Parathyroid adenoma (tissue), 2 donors: ENCODE results near the gene ANO10.
"Not testable (repeated sequence)": the region's sequence is repeated elsewhere in the genome, so short reads cannot be mapped to it uniquely, and the experiment has no call there.

Experiments
- H2AFZ ChIP-seq: fragments of 300-600 bp; sonication (generic); one replicate; pipeline ENCODE4 v1.7.0; 2017; ENCODE audit warnings: antibody characterized with exemption, mild to moderate bottlenecking
- H3K27ac ChIP-seq: fragments of 300-600 bp; sonication (generic); one replicate; pipeline ENCODE4 v1.7.0; 2017
- H3K27me3 ChIP-seq: fragments of 300-600 bp; sonication (generic); one replicate; pipeline ENCODE4 v1.7.0; 2017; ENCODE audit warnings: low read length; ENCODE audit not compliant: control insufficient read depth, insufficient read depth
- H3K36me3 ChIP-seq: fragments of 300-600 bp; sonication (generic); one replicate; pipeline ENCODE4 v1.7.0; 2017; ENCODE audit warnings: low read length; ENCODE audit not compliant: control insufficient read depth, insufficient read depth
- H3K4me1 ChIP-seq: fragments of 300-600 bp; sonication (generic); one replicate; pipeline ENCODE4 v1.7.0; 2017; ENCODE audit warnings: control low read depth
- H3K4me2 ChIP-seq: fragments of 300-600 bp; sonication (generic); one replicate; pipeline ENCODE4 v1.7.0; 2017; ENCODE audit warnings: low read length
- H3K4me3 ChIP-seq: fragments of 300-600 bp; sonication (generic); one replicate; pipeline ENCODE4 v1.7.0; 2017; ENCODE audit warnings: low read depth, low read length
- H3K79me2 ChIP-seq: fragments of 300-600 bp; sonication (generic); one replicate; pipeline ENCODE4 v1.7.0; 2017; ENCODE audit warnings: control low read depth
- H3K9ac ChIP-seq: fragments of 300-600 bp; sonication (generic); one replicate; pipeline ENCODE4 v1.7.0; 2017; ENCODE audit warnings: mild to moderate bottlenecking
- H3K9me3 ChIP-seq: fragments of 300-600 bp; sonication (generic); one replicate; pipeline ENCODE4 v1.7.0; 2017; ENCODE audit warnings: low read length; ENCODE audit not compliant: control insufficient read depth
- TF ChIP-seq, protein P1 (sequence below): fragments of 300-600 bp; sonication (generic); IDR thresholded peaks from one replicate; pipeline ENCODE4 v1.7.0; 2017; ENCODE audit warnings: antibody characterized with exemption, mild to moderate bottlenecking
- donor health status: primary hyperparathyroidism.

The ANO10 gene

DNA sequence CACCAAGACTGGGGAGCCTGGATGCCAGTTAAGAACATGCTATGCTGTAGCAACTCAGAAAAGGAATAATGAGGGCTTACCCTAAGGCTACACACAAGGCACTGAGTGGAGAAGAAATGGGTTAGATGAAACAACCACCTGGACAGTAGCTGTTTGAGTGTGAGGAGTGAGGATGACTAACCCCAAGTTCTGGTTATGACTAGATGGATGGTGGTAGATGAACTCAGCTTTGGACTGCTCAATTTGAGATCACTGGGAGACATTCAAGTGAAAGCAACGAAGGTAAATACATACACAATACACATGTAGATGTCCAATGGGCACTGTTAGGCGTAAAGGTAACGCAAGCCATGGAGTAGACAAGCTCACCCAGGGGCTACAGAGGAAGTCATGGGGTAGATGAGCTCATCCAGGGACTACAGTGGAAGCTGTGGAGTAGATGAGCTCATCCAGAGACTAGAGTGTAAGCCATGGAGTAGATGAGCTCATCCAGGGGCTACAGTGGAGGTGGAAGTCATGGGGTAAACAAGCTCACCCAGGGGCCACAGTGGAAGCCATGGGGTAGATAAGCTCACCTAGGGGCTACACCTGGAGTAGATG, 98.3 kb downstream of the ANO10 start:
- Histone ChIP-seq H3K4me3 (no peak overlapping the region), H3K27ac (no peak overlapping the region), H3K9ac (no peak overlapping the region), H3K4me2 (no peak overlapping the region), H3K9me3 (no peaks in the 10 kb centered on the region), H3K36me3 (no peaks in the 10 kb centered on the region), H3K4me1 (no peaks in the 10 kb centered on the region), H3K27me3 (no peaks in the 10 kb centered on the region), H2AFZ (no peak overlapping the region), H3K79me2 (no peaks in the 10 kb centered on the region)
- TF ChIP-seq, protein P1, sequence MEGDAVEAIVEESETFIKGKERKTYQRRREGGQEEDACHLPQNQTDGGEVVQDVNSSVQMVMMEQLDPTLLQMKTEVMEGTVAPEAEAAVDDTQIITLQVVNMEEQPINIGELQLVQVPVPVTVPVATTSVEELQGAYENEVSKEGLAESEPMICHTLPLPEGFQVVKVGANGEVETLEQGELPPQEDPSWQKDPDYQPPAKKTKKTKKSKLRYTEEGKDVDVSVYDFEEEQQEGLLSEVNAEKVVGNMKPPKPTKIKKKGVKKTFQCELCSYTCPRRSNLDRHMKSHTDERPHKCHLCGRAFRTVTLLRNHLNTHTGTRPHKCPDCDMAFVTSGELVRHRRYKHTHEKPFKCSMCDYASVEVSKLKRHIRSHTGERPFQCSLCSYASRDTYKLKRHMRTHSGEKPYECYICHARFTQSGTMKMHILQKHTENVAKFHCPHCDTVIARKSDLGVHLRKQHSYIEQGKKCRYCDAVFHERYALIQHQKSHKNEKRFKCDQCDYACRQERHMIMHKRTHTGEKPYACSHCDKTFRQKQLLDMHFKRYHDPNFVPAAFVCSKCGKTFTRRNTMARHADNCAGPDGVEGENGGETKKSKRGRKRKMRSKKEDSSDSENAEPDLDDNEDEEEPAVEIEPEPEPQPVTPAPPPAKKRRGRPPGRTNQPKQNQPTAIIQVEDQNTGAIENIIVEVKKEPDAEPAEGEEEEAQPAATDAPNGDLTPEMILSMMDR = no peak

DNA sequence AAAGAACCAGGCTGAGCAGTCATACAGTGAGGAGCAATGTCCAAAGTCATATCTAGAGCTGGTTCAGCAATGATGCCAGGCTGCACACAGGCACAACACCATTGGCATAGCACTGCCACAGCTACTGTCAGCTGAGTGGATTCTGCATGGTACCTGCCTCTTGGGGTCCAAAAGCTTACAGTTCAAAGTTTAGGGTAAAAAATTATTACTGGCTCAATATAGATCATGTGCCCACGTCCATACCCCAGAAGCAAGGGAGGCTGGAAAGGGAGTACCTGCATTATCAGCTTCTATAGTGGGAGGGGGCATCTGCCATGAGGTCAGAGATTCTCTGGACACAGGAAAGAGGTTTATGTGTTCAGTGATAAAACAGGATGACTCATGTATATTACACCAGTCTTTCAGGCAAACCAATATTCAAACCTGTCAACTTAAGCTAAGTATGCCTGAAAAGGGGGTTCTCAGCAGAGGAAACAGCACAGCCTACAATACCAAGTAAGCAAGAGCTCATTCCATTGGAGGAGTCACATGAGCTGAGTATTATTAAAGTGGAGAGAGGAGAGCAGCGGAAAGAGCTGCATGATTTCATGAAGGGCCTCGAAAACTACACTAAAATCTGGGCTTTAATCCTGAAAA, 99.0 kb downstream of the ANO10 start:
- no peak overlapping the region for H3K27ac ChIP-seq
- no peaks in the 10 kb centered on the region for H3K27me3 ChIP-seq
- H3K79me2 ChIP-seq = no peaks in the 10 kb centered on the region
- no peak overlapping the region for H3K9ac ChIP-seq
- H3K4me2 ChIP-seq = no peak overlapping the region
- no peaks in the 10 kb centered on the region for H3K9me3 ChIP-seq
- H3K36me3 ChIP-seq = no peaks in the 10 kb centered on the region
- no peak overlapping the region for H2AFZ ChIP-seq
- TF ChIP-seq, protein P1 = no peak
- H3K4me1 ChIP-seq = no peaks in the 10 kb centered on the region
- no peak overlapping the region for H3K4me3 ChIP-seq

GRCh38 chr3:43521941-43522340, 99.9 kb downstream of the ANO10 start:
- Histone ChIP-seq H3K4me1 (no peaks in the 10 kb centered on the region), H3K4me3 (no peak overlapping the region), H3K36me3 (no peaks in the 10 kb centered on the region), H3K27me3 (no peaks in the 10 kb centered on the region), H3K9me3 (no peaks in the 10 kb centered on the region), H3K27ac (no peak overlapping the region), H3K9ac (no peak overlapping the region), H3K4me2 (no peak overlapping the region), H2AFZ (no peak overlapping the region), H3K79me2 (no peaks in the 10 kb centered on the region)
- TF ChIP-seq, protein P1 = no peak

DNA sequence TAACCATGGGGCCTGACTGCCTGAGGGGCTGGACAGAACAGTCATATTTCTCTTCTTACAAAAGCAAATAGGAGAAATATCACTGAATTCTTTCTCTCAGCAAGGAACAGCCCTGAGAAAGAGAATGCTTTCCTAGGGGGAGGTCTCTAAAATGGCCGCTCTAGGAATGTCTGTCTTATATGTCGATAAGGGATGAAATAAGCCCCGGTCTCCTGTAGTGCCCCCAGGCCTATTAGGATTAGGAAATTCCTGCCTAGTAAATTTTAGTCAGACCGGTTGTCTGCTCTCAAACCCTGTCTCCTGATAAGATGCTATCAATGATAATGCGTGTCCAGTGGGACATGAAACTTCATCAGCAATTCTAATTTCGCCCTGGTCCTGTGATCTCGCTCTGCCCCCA, 103.3 kb downstream of the ANO10 start:
- H3K27ac ChIP-seq, H3K9me3 ChIP-seq, H3K4me3 ChIP-seq, H3K9ac ChIP-seq, H3K4me2 ChIP-seq, H3K36me3 ChIP-seq, H3K79me2 ChIP-seq, H3K4me1 ChIP-seq, H3K27me3 ChIP-seq, H2AFZ ChIP-seq: not testable (repeated sequence)

GRCh38 chr3:43515970-43516635, 105.7 kb downstream of the ANO10 start:
- Histone ChIP-seq H3K4me2 (no peak overlapping the region), H3K27ac (no peak overlapping the region), H3K9me3 (no peaks in the 10 kb centered on the region), H3K79me2 (no peaks in the 10 kb centered on the region), H3K9ac (no peak overlapping the region), H3K4me1 (no peaks in the 10 kb centered on the region), H3K27me3 (no peaks in the 10 kb centered on the region), H2AFZ (no peak overlapping the region), H3K36me3 (no peaks in the 10 kb centered on the region), H3K4me3 (no peak overlapping the region)
- TF ChIP-seq, protein P1 = no peak
